GM21367 (cell line): ENCODE measurements around the gene INVS.
"Not testable (repeated sequence)": the region's sequence is repeated elsewhere in the genome, so short reads cannot be mapped to it uniquely, and the experiment has no call there.

Experiments used
- ATAC-seq: cut with Tn5 transposase; IDR thresholded peaks from one replicate; pipeline ENCODE4 v1.9.1; 2021; ENCODE audit not compliant: unreplicated experiment

INVS gene

DNA sequence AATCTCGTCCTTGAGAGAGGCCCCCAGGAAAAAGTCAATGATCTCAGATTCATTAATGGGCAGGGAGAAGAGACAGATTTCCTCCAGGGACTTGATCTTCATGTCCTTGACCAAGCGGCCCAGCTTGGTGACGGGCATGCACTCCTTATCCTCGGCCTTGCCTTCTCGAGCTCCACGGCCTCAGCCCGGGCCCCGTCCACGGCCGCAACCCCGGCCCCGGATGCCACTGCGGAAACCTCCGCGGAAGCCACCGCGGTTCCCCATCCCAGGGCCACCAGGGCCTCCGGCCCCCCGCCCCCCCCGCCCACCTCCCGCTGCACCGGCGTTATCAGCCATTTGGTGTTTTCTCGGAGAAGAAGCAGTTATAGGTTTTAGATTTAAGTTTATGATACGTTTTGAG lies 18.3 kb downstream of the INVS start:
- no peak for ATAC-seq

DNA sequence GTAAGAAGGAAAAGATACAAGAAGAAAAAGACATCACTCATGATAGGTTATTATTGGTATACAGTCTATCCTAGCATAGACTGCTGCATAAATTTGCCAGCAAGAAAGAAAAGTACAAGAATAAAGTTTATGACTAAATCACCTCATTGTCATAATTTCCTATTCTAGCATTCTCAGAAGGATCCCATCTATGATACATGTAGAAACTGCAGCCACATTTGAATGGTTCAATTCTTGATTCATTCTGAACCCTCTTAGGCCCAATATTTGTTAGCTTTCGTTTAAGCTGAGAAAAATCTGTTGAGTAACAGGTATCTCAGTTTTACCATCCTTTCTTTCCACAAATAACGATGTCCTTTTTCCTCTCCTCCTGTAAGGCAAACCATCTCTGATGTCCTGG lies 21.2 kb downstream of the INVS start:
- ATAC-seq = no peak

DNA sequence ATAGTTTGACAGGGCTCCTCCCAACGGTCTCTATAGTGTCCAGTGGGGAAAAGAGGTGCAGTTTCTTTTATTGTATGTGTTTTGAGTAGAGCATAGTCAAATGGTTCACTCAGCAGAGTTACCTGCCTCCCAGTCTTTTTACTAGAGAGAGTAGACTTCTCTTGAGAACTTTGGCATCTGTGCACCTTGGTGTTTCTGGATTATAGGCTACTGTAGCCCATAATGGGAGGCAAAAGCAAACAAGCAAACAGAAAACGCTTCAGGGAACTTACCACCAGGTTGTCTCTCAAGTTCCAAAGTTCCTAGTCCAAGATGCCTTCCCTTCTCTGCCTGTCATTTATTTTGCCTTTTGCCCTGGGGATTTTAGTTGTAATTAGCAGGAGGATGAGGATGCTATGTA lies 26.2 kb downstream of the INVS start:
- ATAC-seq = no peak

DNA sequence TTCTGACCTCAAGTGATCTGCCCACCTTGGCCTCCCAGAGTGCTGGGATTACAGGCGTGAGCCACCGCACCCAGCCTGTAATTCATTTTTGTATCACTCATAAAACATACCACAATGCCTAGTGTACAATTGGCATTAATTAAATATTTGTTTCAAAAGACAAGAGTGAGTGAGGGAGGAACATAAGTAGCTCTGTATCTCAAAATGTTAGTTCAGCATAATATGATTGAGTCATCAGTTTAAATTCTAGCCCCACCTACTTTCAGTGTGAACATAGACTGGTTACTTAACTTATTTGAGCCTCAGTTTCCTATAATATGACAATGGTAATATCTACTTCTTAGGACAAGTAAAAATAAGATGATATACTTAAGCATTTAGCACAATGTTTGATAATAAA lies 26.9 kb downstream of the INVS start:
- no peak for ATAC-seq

DNA sequence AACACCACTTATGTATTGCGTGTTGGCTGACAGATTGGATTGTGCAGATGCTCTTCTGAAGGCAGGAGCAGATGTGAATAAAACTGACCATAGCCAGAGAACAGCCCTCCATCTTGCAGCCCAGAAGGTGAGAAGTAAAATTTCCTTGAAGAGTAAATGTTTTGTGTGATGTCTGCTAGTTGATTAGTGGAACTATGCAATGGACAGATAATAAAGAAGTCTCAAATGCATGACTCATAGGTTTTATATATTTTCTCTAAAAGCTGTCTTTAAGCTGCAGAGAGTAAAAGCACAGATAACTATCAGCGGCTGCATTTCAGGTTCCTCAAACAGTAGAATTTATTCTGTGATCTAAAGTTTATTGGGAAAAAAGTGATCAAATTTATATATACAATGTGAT lies 27.4 kb downstream of the INVS start:
- no peak for ATAC-seq

DNA sequence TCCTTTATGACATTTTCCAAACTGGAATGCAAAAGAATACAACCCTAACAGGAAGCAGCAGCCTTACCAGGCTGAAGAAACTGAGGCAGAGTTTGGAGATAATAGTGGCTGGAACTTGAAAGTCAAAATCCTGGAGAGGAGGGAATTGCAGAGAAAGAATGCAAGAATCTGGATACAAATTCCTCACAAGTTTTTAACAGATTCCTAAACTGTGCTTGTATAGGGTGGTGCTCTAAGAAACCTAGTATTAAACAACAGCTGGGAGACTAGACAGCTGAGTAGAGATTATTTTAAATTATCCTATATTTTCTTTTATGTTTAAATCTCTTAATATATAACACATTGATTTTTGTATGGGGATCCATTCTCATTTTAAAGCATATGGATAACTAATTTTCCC lies 30.7 kb downstream of the INVS start:
- no peak for ATAC-seq

DNA sequence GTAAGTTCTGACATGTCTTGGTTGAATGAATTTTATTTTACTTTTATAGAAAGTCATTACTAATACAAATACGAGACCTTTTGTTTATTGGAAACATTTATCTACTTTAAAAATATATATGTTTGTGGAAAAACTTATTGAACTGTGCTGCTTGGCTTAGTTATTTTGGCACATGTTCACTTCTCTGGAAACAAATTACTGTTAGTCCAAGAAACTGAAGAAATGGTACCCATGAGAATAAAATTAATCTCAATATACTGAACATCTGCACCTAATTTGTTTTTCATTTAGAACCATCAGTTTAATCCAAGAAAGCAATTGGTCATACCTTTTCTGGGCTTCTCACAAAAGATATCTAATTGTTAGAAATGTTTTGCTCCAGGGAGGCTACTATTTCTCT lies 32.2 kb downstream of the INVS start:
- ATAC-seq = no peak

DNA sequence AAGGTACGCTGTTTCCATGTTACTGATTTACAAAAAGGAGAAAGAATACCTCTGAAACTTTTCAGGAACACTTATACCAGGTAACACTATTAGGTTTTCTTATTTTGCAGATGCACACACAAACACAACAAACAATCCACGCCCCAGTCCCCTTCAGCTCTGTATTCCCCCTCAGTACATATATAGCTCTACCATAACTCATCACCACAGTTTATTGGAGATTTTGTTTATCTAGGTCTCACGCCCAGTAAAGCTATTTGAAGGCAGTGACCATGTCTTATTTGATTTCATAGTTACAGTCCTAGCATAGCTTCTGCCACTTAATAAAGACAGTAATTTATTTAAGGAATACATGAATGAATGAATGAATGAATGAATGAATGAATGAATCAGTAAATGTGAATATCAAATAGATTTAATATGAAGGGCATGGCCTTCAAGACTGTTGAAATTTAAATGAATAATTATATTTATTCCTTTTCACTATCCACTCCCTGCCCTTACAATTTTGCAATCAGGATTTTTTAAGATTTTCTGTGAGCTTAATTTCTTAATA lies 32.9 kb downstream of the INVS start:
- no peak for ATAC-seq

DNA sequence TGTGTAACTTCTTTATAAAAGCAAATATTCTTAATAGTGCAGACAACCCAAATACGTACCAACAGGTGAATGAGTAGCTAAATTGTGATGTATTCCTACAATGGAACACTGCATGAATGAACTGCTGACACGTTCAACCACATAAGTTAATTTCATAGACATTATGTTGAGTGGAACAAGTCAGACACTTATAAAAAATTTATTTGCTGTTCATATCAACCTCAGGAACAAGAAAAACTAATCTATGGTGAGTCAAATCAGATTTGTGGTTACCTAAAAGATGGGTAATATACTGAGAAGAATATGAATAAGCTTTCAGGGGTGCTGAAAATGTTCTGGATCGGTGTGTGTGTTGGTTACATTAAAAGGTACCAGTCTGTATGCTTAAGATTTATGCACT lies 35.7 kb downstream of the INVS start:
- ATAC-seq = no peak

DNA sequence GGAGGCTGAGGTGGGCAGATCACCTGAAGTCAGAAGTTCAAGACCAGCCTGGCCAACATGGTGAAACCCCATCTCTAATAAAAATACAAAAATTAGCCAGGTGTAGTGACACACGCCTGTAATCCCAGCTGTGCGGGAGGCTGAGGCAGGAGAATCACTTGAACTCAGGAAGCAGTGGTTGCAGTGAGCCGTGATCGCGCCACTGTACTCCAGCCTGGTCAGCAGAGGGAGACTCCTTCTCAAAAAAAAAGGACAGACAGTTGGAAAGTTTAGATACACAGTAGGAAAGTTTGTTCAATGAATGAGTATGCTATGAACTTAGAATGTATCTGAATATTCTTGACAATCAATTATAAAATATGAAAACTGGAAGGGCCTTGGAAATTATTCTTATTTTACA lies 37.8 kb downstream of the INVS start:
- ATAC-seq = not testable (repeated sequence)

DNA sequence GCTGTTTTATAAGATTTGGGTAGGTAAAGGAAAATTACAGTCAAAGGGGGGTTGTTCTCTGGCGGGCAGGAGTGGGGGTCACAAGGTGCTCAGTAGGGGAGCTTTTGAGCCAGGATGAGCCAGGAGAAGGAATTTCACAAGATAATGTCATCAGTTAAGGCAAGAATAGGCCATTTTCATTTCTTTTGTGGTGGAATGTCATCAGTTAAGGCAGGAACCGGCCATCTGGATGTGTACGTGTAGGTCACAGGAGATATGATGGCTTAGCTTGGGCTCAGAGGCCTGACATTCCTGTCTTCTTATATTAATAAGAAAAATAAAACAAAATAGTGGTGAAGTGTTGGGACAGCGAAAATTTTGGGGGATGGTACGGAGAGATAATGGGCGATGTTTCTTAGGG lies 41.3 kb downstream of the INVS start:
- not testable (repeated sequence) for ATAC-seq

DNA sequence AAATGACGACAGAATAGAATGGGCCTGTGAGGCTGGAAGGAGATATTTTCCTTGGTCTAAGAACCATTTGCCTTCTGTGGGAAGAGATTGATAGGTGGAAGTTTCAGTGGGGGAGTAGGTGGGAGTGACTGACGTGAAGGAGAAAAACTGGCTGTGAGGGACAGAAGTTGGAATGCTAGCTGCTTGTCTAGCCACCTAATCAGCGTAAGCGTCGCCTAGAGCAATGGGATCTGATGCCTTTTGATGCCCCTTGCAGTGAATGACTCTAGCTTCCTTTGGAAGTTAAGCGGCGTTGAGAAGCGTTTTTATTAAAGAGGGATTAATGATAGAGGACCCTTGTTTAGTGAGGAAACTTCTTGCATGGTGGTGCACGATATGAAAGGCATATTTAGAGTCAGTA lies 42.8 kb downstream of the INVS start:
- ATAC-seq = not testable (repeated sequence)

DNA sequence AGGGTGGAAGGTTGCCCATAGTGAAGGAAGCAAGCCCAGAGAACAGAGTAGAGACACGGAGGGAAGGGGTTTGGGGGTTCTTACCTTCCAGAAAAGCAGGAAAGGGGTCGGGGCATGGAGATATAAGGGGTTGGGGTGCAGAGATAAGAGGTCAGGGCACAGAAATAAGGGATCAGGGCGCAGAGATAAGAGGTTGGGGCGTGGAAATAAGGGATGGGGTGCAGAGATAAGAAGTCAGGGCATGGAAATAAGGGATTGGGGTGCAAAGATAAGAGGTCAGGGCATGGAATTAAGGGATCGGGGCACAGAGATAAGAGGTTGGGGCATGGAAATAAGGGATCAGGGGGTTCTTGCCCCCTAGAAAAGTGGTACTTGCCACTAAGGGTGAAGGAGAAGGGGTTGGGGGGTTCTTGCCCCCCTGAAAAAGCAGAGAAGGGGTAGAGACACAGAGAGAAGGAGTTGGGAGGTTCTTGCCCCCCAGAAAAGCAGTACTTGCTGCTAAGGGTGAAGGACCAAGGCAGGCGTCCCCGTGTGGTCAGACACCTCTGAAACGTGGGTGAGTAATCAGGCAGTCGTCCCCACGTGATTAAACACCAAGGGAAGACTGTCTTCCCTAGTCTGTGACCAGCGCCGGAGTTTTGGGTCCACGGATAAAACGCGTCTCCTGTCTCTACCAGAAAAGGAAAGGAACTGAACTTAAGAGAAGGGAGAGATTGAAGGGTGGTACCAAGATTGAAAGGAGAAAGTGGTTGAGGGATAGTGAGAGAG lies 46.3 kb downstream of the INVS start:
- ATAC-seq = not testable (repeated sequence)

DNA sequence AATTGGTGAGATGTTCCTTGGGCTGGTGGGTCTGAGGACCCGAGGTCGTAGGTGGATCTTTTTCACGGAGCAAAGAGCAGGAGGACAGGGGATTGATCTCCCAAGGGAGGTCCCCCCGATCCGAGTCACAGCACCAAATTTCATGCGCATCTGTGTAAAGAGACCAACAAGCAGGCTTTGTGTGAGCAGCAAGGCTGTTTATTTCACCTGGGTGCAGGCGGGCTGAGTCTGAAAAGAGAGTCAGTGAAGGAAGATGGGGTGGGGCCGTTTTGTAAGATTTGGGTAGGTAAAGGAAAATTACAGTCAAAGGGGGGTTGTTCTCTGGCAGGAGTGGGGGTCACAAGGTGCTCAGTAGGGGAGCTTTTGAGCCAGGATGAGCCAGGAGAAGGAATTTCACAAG lies 46.9 kb downstream of the INVS start:
- ATAC-seq = not testable (repeated sequence)

DNA sequence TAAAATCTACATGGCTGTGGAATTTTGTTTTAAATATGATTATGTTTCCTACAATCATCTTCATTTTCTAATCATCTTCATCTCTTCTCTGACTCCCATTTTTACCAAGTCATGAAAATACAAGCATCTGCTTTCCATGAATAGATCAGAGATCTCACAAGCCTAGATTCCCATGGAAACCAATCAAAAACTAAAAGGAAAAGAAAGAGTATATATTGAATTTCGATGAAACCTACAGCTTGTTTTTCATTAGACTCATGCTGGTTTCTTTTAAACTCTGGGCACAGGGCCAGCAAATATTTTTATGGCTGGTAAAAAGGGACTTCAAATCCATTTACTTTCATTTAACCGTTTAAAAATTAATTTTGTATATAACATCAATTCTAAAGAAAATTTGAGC lies 51.2 kb downstream of the INVS start:
- ATAC-seq = no peak

DNA sequence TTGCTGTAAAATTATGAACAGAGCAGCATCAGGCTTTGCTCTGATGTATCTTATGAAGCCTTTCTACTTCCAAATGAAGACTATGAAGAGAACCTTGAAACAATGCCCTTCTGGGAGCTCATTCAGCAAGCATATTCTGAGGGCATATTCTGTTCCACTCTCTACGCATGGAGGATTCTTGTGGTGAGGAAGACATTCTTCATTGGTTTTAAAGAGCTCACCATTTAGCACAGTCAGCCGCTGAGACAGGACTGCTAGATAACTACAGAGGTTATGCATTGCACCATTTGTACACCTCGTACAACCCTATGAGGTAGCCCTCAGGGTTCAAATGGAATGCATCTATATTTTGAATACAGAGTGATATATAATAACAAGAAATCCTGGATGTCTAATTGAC lies 61.0 kb downstream of the INVS start:
- ATAC-seq = no peak

DNA sequence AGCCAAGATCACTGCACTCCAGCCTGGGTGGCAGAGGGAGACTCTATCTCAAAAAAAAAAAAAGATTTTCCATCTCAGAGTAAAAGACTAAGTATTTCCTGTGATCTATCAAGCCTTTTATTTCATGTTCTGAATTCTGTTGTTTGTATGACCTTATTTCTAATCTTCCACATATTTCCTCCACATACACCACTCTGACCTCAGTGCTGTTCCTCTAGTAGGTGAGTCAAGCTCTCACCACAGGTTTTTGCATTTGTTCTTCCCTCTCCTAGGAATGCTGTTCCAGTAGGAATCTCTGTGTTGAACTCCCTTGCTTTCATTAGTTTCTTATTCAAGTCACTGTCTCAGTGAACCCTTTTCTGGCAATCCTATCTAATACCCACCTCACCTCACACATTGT lies 68.1 kb downstream of the INVS start:
- no peak for ATAC-seq

DNA sequence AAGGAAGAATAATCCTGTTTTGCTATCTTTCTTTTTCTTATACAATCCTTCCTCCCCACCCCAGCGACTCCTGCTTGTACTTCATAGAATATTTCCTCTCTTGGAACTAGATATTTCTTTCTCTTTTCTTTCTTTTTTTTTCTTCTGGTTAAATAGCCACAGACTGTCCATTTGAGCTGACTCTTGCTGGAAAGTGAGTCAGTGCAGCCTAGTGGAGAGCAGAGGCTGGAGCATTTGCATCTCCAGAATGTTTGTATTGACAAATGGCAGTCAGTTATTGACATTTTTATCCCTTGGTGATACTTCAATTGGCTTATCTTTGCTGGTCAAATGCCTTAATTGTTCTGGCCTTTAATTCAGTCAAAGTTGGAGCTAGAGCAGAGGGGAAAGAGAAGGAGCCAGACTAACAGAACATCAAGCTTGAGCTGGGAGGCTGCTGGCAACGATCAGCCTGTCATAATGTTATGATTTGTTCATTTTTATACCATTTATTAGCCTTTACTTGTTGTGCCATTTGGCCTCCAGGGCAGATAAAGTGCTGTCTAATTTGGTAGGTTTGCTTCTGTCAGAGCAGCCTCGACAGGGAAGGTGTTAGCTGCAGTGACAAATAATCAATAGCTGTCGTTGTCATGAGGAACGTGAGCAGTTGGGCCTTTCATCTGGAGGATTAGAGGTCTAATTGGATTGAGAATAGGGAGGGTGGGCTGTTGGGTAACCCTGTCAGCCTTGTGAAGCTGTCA lies 69.0 kb downstream of the INVS start:
- ATAC-seq = no peak

DNA sequence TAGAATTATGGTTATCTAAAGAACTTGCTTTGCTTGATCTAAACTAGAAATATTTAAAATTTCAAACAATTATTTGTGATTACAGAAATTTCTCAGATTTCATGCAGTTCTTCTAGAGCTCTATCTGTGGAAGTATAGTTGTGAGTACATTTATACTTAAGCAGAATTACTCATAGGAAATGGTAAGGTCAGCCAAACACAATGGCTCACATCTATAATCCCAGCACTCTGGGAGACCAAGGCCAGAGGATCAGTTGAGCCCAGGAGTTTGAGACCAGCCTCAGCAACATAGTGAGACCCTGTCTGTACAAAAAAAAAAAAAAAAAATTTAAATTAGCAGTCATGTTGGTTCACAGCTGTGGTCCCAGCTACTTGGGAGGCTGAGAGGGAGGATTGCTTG lies 71.0 kb downstream of the INVS start:
- ATAC-seq = no peak

DNA sequence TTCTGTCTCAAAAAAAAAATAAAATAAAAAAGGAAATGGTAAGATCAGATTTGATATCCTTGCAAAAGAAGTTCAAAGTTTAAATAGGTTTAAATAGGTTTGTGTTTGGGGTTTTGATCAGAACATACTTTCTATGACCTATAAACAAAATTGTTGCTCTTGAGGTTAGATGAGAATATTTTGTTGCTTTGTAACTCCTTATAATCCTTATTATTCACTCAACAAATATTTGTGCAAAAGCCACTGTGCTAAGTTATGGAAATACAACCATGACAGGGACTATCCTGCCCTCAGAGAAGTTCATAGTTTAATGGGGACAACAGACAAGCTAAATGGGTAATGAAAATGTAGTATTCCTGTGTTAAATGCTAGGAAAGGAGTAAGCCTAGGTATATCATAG lies 71.5 kb downstream of the INVS start:
- ATAC-seq = no peak

DNA sequence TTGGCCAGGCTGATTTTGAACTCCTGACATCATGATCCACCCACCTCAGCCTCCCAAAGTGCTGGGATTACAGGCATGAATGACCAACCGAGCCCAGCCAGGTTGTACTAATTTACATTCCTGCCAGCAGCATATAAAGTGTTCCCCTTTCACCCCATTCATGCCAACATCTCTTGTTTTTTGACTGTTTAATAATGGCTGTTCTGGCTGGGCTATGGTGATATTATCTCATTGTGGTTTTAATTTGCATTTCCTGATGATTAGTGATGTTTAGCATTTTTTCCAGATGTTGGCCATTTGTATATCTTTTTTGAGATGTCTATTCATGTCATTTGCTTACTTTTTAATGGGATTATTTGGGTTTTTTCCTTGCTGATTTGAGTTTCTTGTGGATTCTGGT lies 87.3 kb downstream of the INVS start:
- ATAC-seq = no peak

DNA sequence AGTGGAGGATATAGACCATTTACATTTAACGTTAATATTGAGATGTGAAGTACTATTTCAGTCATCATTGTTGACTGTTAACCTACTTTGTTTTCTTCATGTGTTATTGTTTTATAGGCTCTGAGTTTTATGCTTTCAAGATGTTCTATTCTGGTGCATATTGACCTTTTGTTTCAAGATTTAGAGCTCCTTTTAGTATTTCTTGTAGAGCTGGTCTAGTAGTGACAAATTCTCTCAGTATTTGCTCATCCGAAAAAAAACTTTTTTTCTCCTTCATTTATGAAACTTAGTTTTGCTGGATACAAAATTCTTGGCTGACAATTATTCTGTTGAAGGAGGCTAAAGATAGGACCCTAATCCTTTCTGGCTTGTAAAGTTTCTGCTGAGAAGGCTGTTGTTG lies 91.3 kb downstream of the INVS start:
- ATAC-seq = no peak
